Erythroblast (primary cell): ENCODE measurements around the gene GHRL.

Source experiments
- GATA1 ChIP-seq: IDR thresholded peaks from 2 replicates; pipeline ENCODE4 v1.6.1; 2011; ENCODE audit warnings: low read depth, mild to moderate bottlenecking, control low read depth, low read length, moderate library complexity
- POLR2A ChIP-seq: IDR thresholded peaks from 2 replicates; pipeline ENCODE4 v1.6.1; 2011; ENCODE audit warnings: mild to moderate bottlenecking, low read length

- TF ChIP-seq POLR2A (no peak), GATA1 (no peak)
These were observed 44.8 kb upstream of the GHRL start for GRCh38 chr3:10337323-10338163.
